ENCODE data around the gene MYF6.

- TF ChIP-seq CTCF (IDR thresholded peaks at IDR 0.05) (no peak), EZH2 (IDR thresholded peaks at IDR 0.05; ENCODE audit: borderline replicate concordance, insufficient read depth, low read depth, low read length, poor library complexity, severe bottlenecking) (no peak)
Observed at GRCh38 chr12:80714055-80714454, 6.6 kb downstream of the MYF6 start.

Measured in B cell (primary cell).